CD4-positive, alpha-beta T cell (primary cell): ENCODE data around the gene FAM114A2. TPM values are rescaled to one million over a fixed set of nuclear protein-coding genes. Genes with fewer than 3 reads are reported as not detected.

Experiments
- ATAC-seq: fragments of 200-7000 bp; cut with Tn5 transposase; one replicate; pipeline ENCODE4 v1.10.0; 2022; ENCODE audit warnings: mild to moderate bottlenecking; ENCODE audit not compliant: poor library complexity
- CTCF ChIA-PET: fragments of 350-600 bp; sonication (Branson Sonifier 250); formaldehyde crosslinking; loops from one replicate; lab custom pipeline; 2021; ENCODE audit warnings: antibody characterized with exemption, inconsistent platforms; lab: Charles Lee
- POLR2A ChIA-PET: fragments of 350-600 bp; sonication (Branson Sonifier 250); formaldehyde crosslinking; loops from one replicate; lab custom pipeline; 2021; ENCODE audit warnings: antibody characterized with exemption, inconsistent platforms; lab: Charles Lee
- DNase-seq, 14 experiments: peaks; one replicate each; pipeline ENCODE4 v3.0.0-alpha.2; 2013 to 2020; ENCODE audit warnings: mixed read lengths in 2 of 14
- H3K27ac ChIP-seq, 2 donors: one replicate each; pipeline versions ENCODE4 v1.5.1 to v1.7.0; 2013; ENCODE audit warnings: low read length in 2 of 2, low read depth in 1 of 2, mild to moderate bottlenecking in 1 of 2
- H3K27me3 ChIP-seq, 2 experiments: 1 replicate in 1 of 2; 2 replicates in 1 of 2; pipeline versions ENCODE4 v1.6.1 to v1.7.0; 2013; ENCODE audit warnings: low read length in 2 of 2, control low read depth in 1 of 2, mild to moderate bottlenecking in 1 of 2, moderate library complexity in 1 of 2; ENCODE audit not compliant: insufficient read depth in 2 of 2, control insufficient read depth in 1 of 2
- H3K36me3 ChIP-seq: one replicate; pipeline ENCODE4 v1.6.1; 2013; ENCODE audit warnings: low read length, control low read depth; ENCODE audit not compliant: insufficient read depth
- H3K4me1 ChIP-seq: one replicate; pipeline ENCODE4 v1.6.1; 2013; ENCODE audit warnings: low read length, control low read depth; ENCODE audit not compliant: insufficient read depth
- H3K4me3 ChIP-seq: one replicate; pipeline ENCODE4 v1.5.1; 2013; ENCODE audit warnings: mild to moderate bottlenecking, low read length, moderate library complexity
- H3K9me3 ChIP-seq, 2 experiments: 1 replicate in 1 of 2; 2 replicates in 1 of 2; pipeline versions ENCODE4 v1.6.1 to v1.7.0; 2013; ENCODE audit warnings: low read length in 2 of 2, mild to moderate bottlenecking in 2 of 2, control low read depth in 1 of 2, moderate library complexity in 1 of 2; ENCODE audit not compliant: control insufficient read depth in 1 of 2, insufficient read depth in 1 of 2
- H3K27ac Mint-ChIP-seq: one replicate; pipeline ENCODE4 v1.8.0; 2020; ENCODE audit warnings: mixed read lengths
- H3K27me3 Mint-ChIP-seq: one replicate; pipeline ENCODE4 v1.8.0; 2021; ENCODE audit warnings: mixed read lengths
- H3K36me3 Mint-ChIP-seq: one replicate; pipeline ENCODE4 v1.8.0; 2021; ENCODE audit warnings: low read depth, mixed read lengths
- H3K4me1 Mint-ChIP-seq: one replicate; pipeline ENCODE4 v1.8.0; 2021; ENCODE audit warnings: low read depth, mixed read lengths
- H3K4me3 Mint-ChIP-seq: one replicate; pipeline ENCODE4 v1.8.0; 2020; ENCODE audit warnings: mild to moderate bottlenecking, mixed read lengths
- H3K9me3 Mint-ChIP-seq: one replicate; pipeline ENCODE4 v1.8.0; 2020; ENCODE audit warnings: mixed read lengths
- intact Hi-C, 2 experiments: fragments of 100-400 bp; cut with DNase I in 1 of 2; cut with micrococcal nuclease in 1 of 2; formaldehyde crosslinking; loops; one replicate each; pipeline versions ENCODE4 v1.15.1 to v1.9.0; 2023 to 2025; cut with DNase I, micrococcal nuclease
- total RNA-seq, 174 experiments: library from RNA in 2 of 174; stranded (reverse) in 2 of 174; gene quantifications; one replicate each; pipeline ENCODE4 v1.2.3 and lab custom pipeline; 2021 to 2026
- TF ChIP-seq, protein P1 (sequence below): fragments of 200-600 bp; IDR thresholded peaks from one replicate; pipeline ENCODE4 v1.8.0; 2022; ENCODE audit warnings: antibody characterized with exemption, mild to moderate bottlenecking

The FAM114A2 gene
- total RNA-seq, 2 experiments from 2014 or later = 21.9 to 23.3 TPM

DNA sequence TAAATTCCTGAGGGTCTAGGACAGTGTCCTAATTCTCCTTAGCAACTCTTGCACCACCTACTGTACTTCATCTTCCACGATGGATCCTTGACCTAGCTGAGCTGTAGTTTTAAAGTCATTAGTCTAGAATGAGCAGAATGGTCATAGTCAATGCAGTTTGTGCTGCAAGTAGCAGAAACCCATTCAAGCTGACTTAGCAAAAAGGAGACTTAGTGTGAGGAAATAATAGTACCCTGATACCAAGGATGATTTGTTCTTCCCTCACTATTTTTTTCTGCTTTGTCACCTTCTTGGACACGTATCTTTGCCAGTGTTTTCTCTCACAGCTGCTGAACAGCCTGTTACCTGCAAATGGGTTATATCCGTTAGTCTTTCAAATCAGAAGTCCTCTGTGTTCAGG lies 5.4 kb upstream of the FAM114A2 start:
- ATAC-seq (no peak), DNase-seq (no peak)
- TF ChIP-seq, protein P1, sequence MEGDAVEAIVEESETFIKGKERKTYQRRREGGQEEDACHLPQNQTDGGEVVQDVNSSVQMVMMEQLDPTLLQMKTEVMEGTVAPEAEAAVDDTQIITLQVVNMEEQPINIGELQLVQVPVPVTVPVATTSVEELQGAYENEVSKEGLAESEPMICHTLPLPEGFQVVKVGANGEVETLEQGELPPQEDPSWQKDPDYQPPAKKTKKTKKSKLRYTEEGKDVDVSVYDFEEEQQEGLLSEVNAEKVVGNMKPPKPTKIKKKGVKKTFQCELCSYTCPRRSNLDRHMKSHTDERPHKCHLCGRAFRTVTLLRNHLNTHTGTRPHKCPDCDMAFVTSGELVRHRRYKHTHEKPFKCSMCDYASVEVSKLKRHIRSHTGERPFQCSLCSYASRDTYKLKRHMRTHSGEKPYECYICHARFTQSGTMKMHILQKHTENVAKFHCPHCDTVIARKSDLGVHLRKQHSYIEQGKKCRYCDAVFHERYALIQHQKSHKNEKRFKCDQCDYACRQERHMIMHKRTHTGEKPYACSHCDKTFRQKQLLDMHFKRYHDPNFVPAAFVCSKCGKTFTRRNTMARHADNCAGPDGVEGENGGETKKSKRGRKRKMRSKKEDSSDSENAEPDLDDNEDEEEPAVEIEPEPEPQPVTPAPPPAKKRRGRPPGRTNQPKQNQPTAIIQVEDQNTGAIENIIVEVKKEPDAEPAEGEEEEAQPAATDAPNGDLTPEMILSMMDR = no peak
- Histone ChIP-seq H3K36me3 (peaks cover 7% of the 10 kb centered on the region), H3K4me3 (no peak overlapping the region), H3K27me3 (no peaks in the 10 kb centered on the region), H3K4me1 (peaks cover 16% of the 10 kb centered on the region), H3K27ac (no peak overlapping the region), H3K9me3 (no peaks in the 10 kb centered on the region)
- ChIA-PET POLR2A (no interaction called here), CTCF (no interaction called here)
- Mint-ChIP-seq H3K4me1 (peaks cover 86% of the 10 kb centered on the region), H3K27me3 (no peaks in the 10 kb centered on the region), H3K4me3 (no peak overlapping the region), H3K27ac (peak overlapping the region; percentile 41), H3K36me3 (peaks cover 54% of the 10 kb centered on the region), H3K9me3 (no peaks in the 10 kb centered on the region)
- intact Hi-C loops = loop anchor here in 1 of 2 experiments (5.0 kb wide), 1 partner anchor 893 kb away; the partner anchor contains the start of gene GEMIN5

DNA sequence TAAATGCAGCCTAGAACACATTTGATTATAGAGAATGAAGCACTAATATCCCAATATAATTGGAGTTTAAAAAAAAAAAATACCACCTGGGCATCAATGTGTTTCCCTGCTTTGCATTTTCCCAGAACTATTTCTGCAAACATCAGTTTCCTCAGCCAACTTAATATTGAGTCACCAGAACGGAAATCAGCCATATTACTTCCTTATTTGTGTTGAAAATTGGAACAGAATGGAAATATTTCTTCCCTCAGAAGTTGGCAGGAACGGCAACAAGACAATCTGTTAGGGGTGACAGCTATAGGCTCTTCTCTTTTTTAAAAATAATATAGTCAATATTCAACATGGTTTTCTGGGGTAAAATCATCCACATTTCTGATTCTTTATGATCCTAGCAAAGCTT lies 4.1 kb upstream of the FAM114A2 start:
- peaks cover 7% of the 10 kb centered on the region for H3K36me3 ChIP-seq
- Mint-ChIP-seq H3K4me1 (peaks cover 87% of the 10 kb centered on the region), H3K27ac (no peak overlapping the region), H3K36me3 (peaks cover 56% of the 10 kb centered on the region), H3K4me3 (no peak overlapping the region), H3K27me3 (no peaks in the 10 kb centered on the region), H3K9me3 (no peaks in the 10 kb centered on the region)
- no peak overlapping the region for H3K4me3 ChIP-seq
- intact Hi-C loops = loop anchor here in 1 of 2 experiments (5.0 kb wide), 1 partner anchor 895 kb away; the partner anchor contains the start of gene GEMIN5
- ATAC-seq (no peak), DNase-seq (no peak)
- no peak overlapping the region for H3K27ac ChIP-seq
- H3K9me3 ChIP-seq = no peaks in the 10 kb centered on the region
- CTCF ChIA-PET = interaction anchor here (1.1 kb wide), 1 partner anchor 29 kb away, joined by 4 read pairs; no protein-coding TSS in a partner anchor
- H3K27me3 ChIP-seq = no peaks in the 10 kb centered on the region
- POLR2A ChIA-PET = interaction anchor here (1.4 kb wide), 1 partner anchor 147 kb away, joined by 3 read pairs; no protein-coding TSS in a partner anchor
- H3K4me1 ChIP-seq = peaks cover 20% of the 10 kb centered on the region
- TF ChIP-seq, protein P1 = no peak

DNA sequence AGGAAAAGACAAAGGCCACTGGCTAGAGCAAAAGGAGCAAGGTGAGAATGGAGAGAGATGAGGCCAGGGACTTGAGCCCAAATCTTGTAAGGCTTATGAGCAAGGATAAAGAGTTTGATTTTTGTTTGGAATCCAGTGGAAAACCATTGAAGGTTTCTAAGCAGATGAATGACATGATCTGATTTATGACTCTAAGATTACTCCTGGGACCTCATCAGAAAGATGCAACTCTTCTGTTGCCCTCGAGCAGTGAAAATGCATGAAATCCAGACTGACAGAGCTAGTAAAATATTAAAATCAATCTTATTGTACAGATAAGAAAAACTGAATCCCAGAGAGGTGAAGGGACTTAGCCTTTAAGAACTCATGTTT lies 734 bp upstream of the FAM114A2 start:
- POLR2A ChIA-PET = interaction anchor here (0.6 to 2.2 kb wide), 15 partner anchors 8 to 898 kb away, joined by 3 to 51 read pairs (median 5); partner anchors contain the start of genes GALNT10, GEMIN5 and SAP30L
- Mint-ChIP-seq H3K27me3 (no peaks in the 10 kb centered on the region), H3K27ac (peak overlapping the region; percentile 98), H3K4me1 (peaks cover 78% of the 10 kb centered on the region), H3K4me3 (peak overlapping the region; percentile 99), H3K36me3 (peaks cover 29% of the 10 kb centered on the region), H3K9me3 (no peaks in the 10 kb centered on the region)
- Histone ChIP-seq H3K4me3 (peak overlapping the region; percentile 92), H3K36me3 (peaks cover 6% of the 10 kb centered on the region), H3K9me3 (no peaks in the 10 kb centered on the region), H3K27me3 (no peaks in the 10 kb centered on the region), H3K4me1 (peaks cover 17% of the 10 kb centered on the region), H3K27ac (no peak overlapping the region)
- intact Hi-C loops = loop anchor here in 1 of 2 experiments (2.0 to 5.0 kb wide), 3 partner anchors 148 to 823 kb away; partner anchors contain the start of gene SAP30L
- DNase-seq = no peak
- ATAC-seq = no peak
- TF ChIP-seq, protein P1 = no peak
- CTCF ChIA-PET = no interaction called here
